ENCODE results near the gene SCAF8.
"Not testable (repeated sequence)": the region's sequence is repeated elsewhere in the genome, so short reads cannot be mapped to it uniquely, and the experiment has no call there.

The SCAF8 gene

GRCh38 chr6:154791556-154792317 lies 58.5 kb downstream of the SCAF8 start:
- no peak for DNase-seq

GRCh38 chr6:154792325-154792724 lies 59.1 kb downstream of the SCAF8 start:
- no peak for DNase-seq

GRCh38 chr6:154792761-154793160 lies 59.5 kb downstream of the SCAF8 start:
- DNase-seq, result no peak

GRCh38 chr6:154796484-154796883 lies 63.3 kb downstream of the SCAF8 start:
- DNase-seq, result no peak

- no peak for DNase-seq
These were observed 64.6 kb downstream of the SCAF8 start for GRCh38 chr6:154797857-154798256.

- DNase-seq, result no peak
These were observed 67.1 kb downstream of the SCAF8 start for GRCh38 chr6:154800338-154800737.

GRCh38 chr6:154805288-154805911 lies 72.2 kb downstream of the SCAF8 start:
- DNase-seq, result peak; percentile 35

GRCh38 chr6:154806804-154807203 lies 73.6 kb downstream of the SCAF8 start:
- no peak for DNase-seq

- not testable (repeated sequence) for DNase-seq
These were observed 78.4 kb downstream of the SCAF8 start for GRCh38 chr6:154811663-154812062.

GRCh38 chr6:154814063-154814462 lies 80.8 kb downstream of the SCAF8 start:
- DNase-seq, result no peak

- DNase-seq, result no peak
These were observed 83.0 kb downstream of the SCAF8 start for GRCh38 chr6:154815938-154816820.

- DNase-seq, result no peak
These were observed 87.9 kb downstream of the SCAF8 start for GRCh38 chr6:154821099-154821498.

GRCh38 chr6:154821638-154822037 lies 88.4 kb downstream of the SCAF8 start:
- no peak for DNase-seq

GRCh38 chr6:154822947-154823558 lies 89.8 kb downstream of the SCAF8 start:
- DNase-seq, result no peak

- no peak for DNase-seq
These were observed 90.9 kb downstream of the SCAF8 start for GRCh38 chr6:154824076-154824475.

- no peak for DNase-seq
These were observed 96.8 kb downstream of the SCAF8 start for GRCh38 chr6:154829970-154830369.

GRCh38 chr6:154830771-154831170 lies 97.6 kb downstream of the SCAF8 start:
- no peak for DNase-seq

GRCh38 chr6:154835307-154835706 lies 102.1 kb downstream of the SCAF8 start:
- DNase-seq, result no peak

GRCh38 chr6:154839546-154839945 lies 106.3 kb downstream of the SCAF8 start:
- DNase-seq, result no peak

- no peak for DNase-seq
These were observed 107.1 kb downstream of the SCAF8 start for GRCh38 chr6:154840363-154840762.

GRCh38 chr6:154841109-154841508 lies 107.9 kb downstream of the SCAF8 start:
- no peak for DNase-seq

GRCh38 chr6:154842833-154843232 lies 109.6 kb downstream of the SCAF8 start:
- DNase-seq, result no peak

- DNase-seq, result no peak
These were observed 114.1 kb downstream of the SCAF8 start for GRCh38 chr6:154847318-154847717.

Data from activated CD4-positive, alpha-beta T cell treated with anti-CD3 and anti-CD28 coated beads, Interleukin-10, Interleukin-2, amounts not matched to agents 100 ng/mL and 50 ng/mL, durations not matched to agents 16 hours and 8 hours (primary cell).